BLaER1 treated with 17β-estradiol and CSF1 and Interleukin-3, amounts not matched to agents 10 nM and 100 nM (cell line): ENCODE results near the gene TBC1D3I.
"Not testable (repeated sequence)": the region's sequence is repeated elsewhere in the genome, so short reads cannot be mapped to it uniquely, and the experiment has no call there.

Experiments
- H3K27ac ChIP-seq, 11 experiments: shearing (Covaris generic); formaldehyde crosslinking; 2 replicates each; pipeline ENCODE4 v1.8.1; 2022
- H3K27me3 ChIP-seq, 11 experiments: shearing (Covaris generic); formaldehyde crosslinking; 2 replicates each; pipeline ENCODE4 v1.8.1; 2022
- H3K36me3 ChIP-seq, 11 experiments: shearing (Covaris generic); formaldehyde crosslinking; 2 replicates each; pipeline ENCODE4 v1.8.1; 2022
- H3K4me1 ChIP-seq, 10 experiments: shearing (Covaris generic); formaldehyde crosslinking; 2 replicates each; pipeline ENCODE4 v1.8.1; 2022
- H3K4me2 ChIP-seq, 11 experiments: shearing (Covaris generic); formaldehyde crosslinking; 2 replicates each; pipeline ENCODE4 v1.8.1; 2022
- H3K4me3 ChIP-seq, 10 experiments: shearing (Covaris generic); formaldehyde crosslinking; 2 replicates each; pipeline ENCODE4 v1.8.1; 2022
- H3K9ac ChIP-seq, 11 experiments: shearing (Covaris generic); formaldehyde crosslinking; 2 replicates each; pipeline ENCODE4 v1.8.1; 2022
- H3K9me3 ChIP-seq, 11 experiments: shearing (Covaris generic); formaldehyde crosslinking; replicated peaks in 1 of 11; 2 replicates each; pipeline ENCODE4 v1.8.1; 2022
- H4K20me1 ChIP-seq, 11 experiments: shearing (Covaris generic); formaldehyde crosslinking; 2 replicates each; pipeline ENCODE4 v1.8.1; 2022
- Cebpa-rat ChIP-seq, 11 experiments: shearing (Covaris generic); IDR thresholded peaks; 2 replicates each; pipeline ENCODE4 v1.8.1; 2022

TBC1D3I gene

DNA sequence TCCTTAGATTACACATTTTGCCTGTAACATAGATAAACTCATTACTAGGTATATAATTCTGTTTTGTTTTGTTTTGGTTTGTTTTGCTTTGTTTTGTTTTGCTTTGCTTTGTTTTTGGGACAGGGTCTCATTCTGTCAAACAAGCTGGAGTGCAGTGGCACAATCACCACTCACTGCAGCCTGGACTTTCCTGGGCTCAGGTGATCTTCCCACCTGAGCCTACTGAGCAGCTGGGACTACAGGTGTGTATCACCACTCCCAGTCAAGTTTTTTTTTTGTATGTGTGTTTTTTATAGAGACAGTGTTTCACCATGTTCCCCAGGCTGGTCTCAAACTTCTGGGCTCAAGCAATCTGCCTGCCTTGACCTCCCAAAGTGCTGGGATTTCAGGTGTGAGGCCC is 54.8 kb downstream of the TBC1D3I start:
- Histone ChIP-seq H3K4me3 (no peak overlapping the region), H3K36me3 (peaks cover 0 to 7% (median 0%) of the 10 kb centered on the region in 11 experiments; a peak in 2 of 22 replicates)

DNA sequence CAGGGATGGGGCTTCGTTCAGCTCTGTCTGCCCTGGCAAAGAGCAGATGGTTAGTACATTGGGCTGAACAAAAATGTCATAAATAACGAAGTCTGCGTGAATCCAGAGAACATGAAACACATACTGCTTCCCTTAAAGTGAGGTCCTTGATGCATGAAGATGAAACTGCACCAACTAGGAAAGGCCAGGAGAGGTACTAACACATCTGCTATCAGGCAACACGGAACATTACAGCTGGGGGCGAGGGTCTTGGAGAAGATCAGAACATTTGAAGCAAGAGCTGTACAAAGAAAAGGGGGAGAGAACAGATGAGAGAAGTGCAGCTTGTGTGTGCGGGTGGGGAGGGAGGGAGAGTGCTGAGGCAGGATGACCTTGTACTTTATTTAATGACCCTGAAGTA is 57.0 kb downstream of the TBC1D3I start:
- Histone ChIP-seq H3K4me2 (peak overlapping the region; percentile 48 to 84 (median 70); a peak in 19 of 22 replicates), H3K9ac (peak overlapping the region in 1 of 11 experiments; percentile 44; a peak in 1 of 22 replicates), H3K27ac (peak overlapping the region in 6 of 11 experiments; percentile 23 to 69 (median 51); a peak in 10 of 22 replicates), H3K4me1 (peaks cover 68 to 82% (median 81%) of the 10 kb centered on the region in 10 experiments)
- H3K4me3 ChIP-seq, H4K20me1 ChIP-seq, H3K27me3 ChIP-seq, H3K9me3 ChIP-seq, H3K36me3 ChIP-seq: not testable (repeated sequence)

More for the DNA sequence above, 54.8 kb downstream of the TBC1D3I start:
- H3K9ac ChIP-seq: peak overlapping the region in 7 of 11 experiments; percentile 66 to 79 (median 73); a peak in 13 of 22 replicates
- H3K9me3 ChIP-seq: no peaks in the 10 kb centered on the region
- no peak for TF ChIP-seq Cebpa-rat (IDR thresholded peaks at IDR 0.05)
- H4K20me1 ChIP-seq: no peaks in the 10 kb centered on the region
- H3K4me2 ChIP-seq: peak overlapping the region; percentile 68 to 95 (median 93)
- H3K27me3 ChIP-seq: no peaks in the 10 kb centered on the region
- peaks cover 68 to 86% (median 84%) of the 10 kb centered on the region in 10 experiments for H3K4me1 ChIP-seq
- peak overlapping the region; percentile 37 to 92 (median 82); a peak in 21 of 22 replicates for H3K27ac ChIP-seq

DNA sequence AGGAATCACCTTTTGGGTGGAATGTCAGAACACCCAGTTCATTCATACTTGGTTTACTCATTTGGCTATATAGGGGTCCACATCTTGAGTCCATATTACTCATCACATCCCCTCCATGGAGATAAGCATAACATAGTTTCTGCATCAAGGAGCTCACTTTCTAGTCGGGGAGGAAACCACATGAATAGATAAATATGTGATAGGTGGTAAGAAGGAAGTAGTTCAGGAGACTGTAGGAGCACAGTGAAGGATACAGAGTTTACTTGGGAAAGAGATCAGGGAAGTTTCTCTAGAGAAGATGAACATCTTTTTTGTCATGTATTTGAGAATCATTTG is 57.9 kb downstream of the TBC1D3I start:
- not testable (repeated sequence) for H4K20me1 ChIP-seq, H3K4me3 ChIP-seq, H3K27me3 ChIP-seq, H3K36me3 ChIP-seq, H3K9me3 ChIP-seq
- H3K4me1 ChIP-seq: peaks cover 68 to 82% (median 81%) of the 10 kb centered on the region in 10 experiments
- 0 out of 22 replicates have a peak overlapping the region, but pooled peaks of 1 of the 11 experiments have one; percentile 33 for H3K9ac ChIP-seq
- peak overlapping the region; percentile 48 to 84 (median 70); a peak in 21 of 22 replicates for H3K4me2 ChIP-seq
- peak overlapping the region in 6 of 11 experiments; percentile 23 to 69 (median 51); a peak in 10 of 22 replicates for H3K27ac ChIP-seq

DNA sequence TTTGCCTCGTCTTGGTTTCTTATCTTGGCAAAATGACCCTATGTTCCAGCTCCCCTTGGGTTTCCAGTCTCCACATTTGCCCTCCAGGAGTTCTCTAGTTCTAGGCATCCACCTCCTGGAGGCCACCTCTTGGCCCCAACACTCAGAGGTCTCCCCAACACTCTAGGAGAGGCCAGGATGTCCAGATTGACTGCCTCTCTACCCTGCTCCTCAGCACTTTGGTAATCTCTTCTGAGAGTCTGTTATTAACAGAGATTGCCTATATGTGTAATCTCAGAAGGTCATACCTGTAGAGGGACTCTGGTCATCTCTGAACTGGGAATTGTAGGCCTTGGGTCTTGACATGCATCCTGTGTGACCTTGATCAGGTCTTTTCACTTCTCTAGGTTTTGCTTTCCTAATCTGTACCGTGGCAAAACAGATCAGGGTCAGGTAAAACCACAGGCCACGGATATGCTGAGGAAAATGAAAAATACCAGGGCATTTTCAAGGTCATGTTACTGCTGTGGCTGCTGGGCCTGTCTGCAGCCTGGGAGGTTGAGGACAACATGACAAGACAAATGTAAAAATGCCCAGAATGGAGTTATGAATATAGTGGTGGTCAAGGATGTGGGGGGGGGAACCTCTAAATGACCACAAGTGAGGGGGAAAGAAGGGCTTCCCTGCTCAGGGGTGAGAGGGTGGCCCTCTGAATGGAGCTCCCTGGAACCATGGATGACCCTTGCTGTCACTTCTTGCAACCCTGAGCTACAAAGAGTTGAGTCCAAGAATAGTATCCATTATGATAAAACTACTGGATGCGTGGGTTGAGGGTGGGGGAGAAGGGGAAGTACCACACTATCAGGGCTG is 58.5 kb downstream of the TBC1D3I start:
- Histone ChIP-seq H3K27me3 (no peaks in the 10 kb centered on the region), H3K36me3 (no peaks in the 10 kb centered on the region), H3K27ac (peak overlapping the region in 4 of 11 experiments; percentile 0 to 69 (median 56); a peak in 10 of 22 replicates), H3K9me3 (no peaks in the 10 kb centered on the region), H3K4me3 (no peak overlapping the region), H4K20me1 (no peaks in the 10 kb centered on the region), H3K4me2 (peak overlapping the region; percentile 48 to 84 (median 70)), H3K4me1 (peaks cover 67 to 82% (median 81%) of the 10 kb centered on the region in 10 experiments), H3K9ac (no peak overlapping the region)
- no peak for TF ChIP-seq Cebpa-rat (IDR thresholded peaks at IDR 0.05)

DNA sequence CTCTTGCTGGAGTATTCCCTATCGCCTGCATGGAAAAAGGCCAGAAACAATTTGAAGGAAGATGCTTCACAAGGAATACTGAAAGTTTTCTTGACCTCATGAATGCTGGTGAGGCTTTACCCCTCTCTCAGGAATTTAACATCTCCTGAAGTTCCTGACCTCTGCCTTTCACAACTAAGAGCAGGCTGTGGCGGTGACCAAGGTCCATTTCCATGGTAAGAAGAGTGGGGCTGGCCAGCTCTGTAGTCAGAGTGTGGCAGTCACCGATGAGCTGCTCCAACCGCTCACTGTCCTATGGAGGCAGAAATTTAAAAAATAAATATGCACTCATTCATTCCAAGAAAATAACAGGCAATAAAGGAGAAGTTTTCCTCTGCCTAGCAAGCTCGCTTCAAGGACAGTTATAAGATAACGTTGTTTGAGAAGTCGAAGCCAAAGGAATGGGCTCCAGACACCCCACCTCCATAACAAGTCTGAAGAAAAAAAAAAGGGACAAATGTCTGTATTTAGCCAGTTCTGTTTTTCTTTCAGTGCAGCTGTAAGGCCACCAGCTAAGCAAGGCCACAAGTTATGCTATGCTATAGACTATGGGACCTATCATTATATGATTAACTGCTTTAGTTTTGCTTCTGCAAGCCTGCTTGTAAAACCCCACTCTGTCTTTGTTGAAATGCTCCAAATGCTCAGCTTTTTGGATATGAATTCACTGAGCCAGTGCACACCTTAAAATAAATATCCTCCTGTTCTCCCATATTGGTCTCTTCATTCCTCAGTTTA is 59.5 kb downstream of the TBC1D3I start:
- no peak overlapping the region for H3K4me3 ChIP-seq
- H3K4me2 ChIP-seq: peak overlapping the region; percentile 48 to 84 (median 70); a peak in 18 of 22 replicates
- peak overlapping the region in 2 of 11 experiments; percentile 3 to 12; a peak in 1 of 22 replicates for H3K9ac ChIP-seq
- peaks cover 61 to 82% (median 81%) of the 10 kb centered on the region in 10 experiments for H3K4me1 ChIP-seq
- H3K27me3 ChIP-seq: no peaks in the 10 kb centered on the region
- H3K36me3 ChIP-seq: no peaks in the 10 kb centered on the region
- H3K27ac ChIP-seq: peak overlapping the region in 4 of 11 experiments; percentile 22 to 69 (median 56); a peak in 9 of 22 replicates
- H3K9me3 ChIP-seq: no peaks in the 10 kb centered on the region
- no peaks in the 10 kb centered on the region for H4K20me1 ChIP-seq
- no peak for TF ChIP-seq Cebpa-rat (IDR thresholded peaks at IDR 0.05)
